Fibroblast of the aortic adventitia (primary cell): ENCODE results near the gene CCDC3. TPM values are rescaled to one million over a fixed set of nuclear protein-coding genes. Genes with fewer than 3 reads are reported as not detected.

Experiments
- DNase-seq: peaks from one replicate; pipeline ENCODE4 v3.0.0-alpha.2; 2010; ENCODE audit warnings: low read depth
- H3K4me3 ChIP-seq: 2 replicates; pipeline ENCODE4 v1.5.1; 2011; ENCODE audit warnings: low read depth, mild to moderate bottlenecking, control low read depth, low read length, moderate library complexity
- CTCF ChIP-seq: IDR thresholded peaks from 2 replicates; pipeline ENCODE4 v1.5.1; 2011; ENCODE audit warnings: mild to moderate bottlenecking, low read length, control low read depth, inconsistent platforms; ENCODE audit not compliant: insufficient read depth
- total RNA-seq: library from RNA; depleted of rRNA; stranded (reverse); fragments of >200 nt; gene quantifications from 2 replicates; pipeline ENCODE4 v1.2.3, GENCODE V29; 2012; ENCODE audit warnings: low replicate concordance

Gene CCDC3
- total RNA-seq, 1 donor: 3.9 TPM

- H3K4me3 ChIP-seq: no peak overlapping the region
- DNase-seq: peak; percentile 45
- TF ChIP-seq CTCF: no peak
These were observed 66.7 kb downstream of the CCDC3 start for GRCh38 chr10:12934777-12935176.

GRCh38 chr10:12929381-12929780, 72.1 kb downstream of the CCDC3 start:
- no peak for TF ChIP-seq CTCF
- H3K4me3 ChIP-seq: no peak overlapping the region
- DNase-seq: no peak

- no peak for DNase-seq
- no peak for TF ChIP-seq CTCF
- H3K4me3 ChIP-seq: no peak overlapping the region
These were observed 72.9 kb downstream of the CCDC3 start for GRCh38 chr10:12928571-12928970.

- H3K4me3 ChIP-seq: no peak overlapping the region
- no peak for TF ChIP-seq CTCF
- DNase-seq: no peak
These were observed 73.6 kb downstream of the CCDC3 start for GRCh38 chr10:12927896-12928295.

GRCh38 chr10:12925845-12926244, 75.7 kb downstream of the CCDC3 start:
- TF ChIP-seq CTCF: no peak
- DNase-seq: no peak
- H3K4me3 ChIP-seq: no peak overlapping the region

GRCh38 chr10:12924911-12925310, 76.6 kb downstream of the CCDC3 start:
- no peak overlapping the region for H3K4me3 ChIP-seq
- TF ChIP-seq CTCF: no peak
- DNase-seq: no peak

GRCh38 chr10:12922117-12922900, 79.2 kb downstream of the CCDC3 start:
- no peak for DNase-seq
- no peak for TF ChIP-seq CTCF
- no peak overlapping the region for H3K4me3 ChIP-seq
